HG03432 (cell line): ENCODE results near the gene COL4A6.
"Not testable (repeated sequence)": the region's sequence is repeated elsewhere in the genome, so short reads cannot be mapped to it uniquely, and the experiment has no call there.

ENCODE experiments used
- ATAC-seq: cut with Tn5 transposase; IDR thresholded peaks from one replicate; pipeline ENCODE4 v1.9.1; 2021; ENCODE audit warnings: mild to moderate bottlenecking, moderate library complexity; ENCODE audit not compliant: unreplicated experiment

The COL4A6 gene

GRCh38 chrX:108412783-108413182 is 25.4 kb downstream of the COL4A6 start:
- no peak for ATAC-seq

GRCh38 chrX:108399418-108400165 is 38.6 kb downstream of the COL4A6 start:
- ATAC-seq: no peak

- peak; percentile 67 for ATAC-seq
Observed at GRCh38 chrX:108397627-108398391, 40.4 kb downstream of the COL4A6 start.

GRCh38 chrX:108396986-108397385 is 41.2 kb downstream of the COL4A6 start:
- ATAC-seq: no peak

GRCh38 chrX:108396188-108396891 is 41.9 kb downstream of the COL4A6 start:
- no peak for ATAC-seq

GRCh38 chrX:108390976-108391717 is 47.1 kb downstream of the COL4A6 start:
- ATAC-seq: not testable (repeated sequence)

- no peak for ATAC-seq
Observed at GRCh38 chrX:108384783-108385182, 53.4 kb downstream of the COL4A6 start.

GRCh38 chrX:108380222-108380621 is 58.0 kb downstream of the COL4A6 start:
- ATAC-seq: no peak

GRCh38 chrX:108376821-108377220 is 61.4 kb downstream of the COL4A6 start:
- ATAC-seq: not testable (repeated sequence)

GRCh38 chrX:108375591-108375990 is 62.6 kb downstream of the COL4A6 start:
- not testable (repeated sequence) for ATAC-seq

- no peak for ATAC-seq
Observed at GRCh38 chrX:108366644-108367406, 71.4 kb downstream of the COL4A6 start.

GRCh38 chrX:108362026-108362425 is 76.2 kb downstream of the COL4A6 start:
- no peak for ATAC-seq

- ATAC-seq: no peak
Observed at GRCh38 chrX:108361316-108361715, 76.9 kb downstream of the COL4A6 start.

GRCh38 chrX:108359806-108360602 is 78.2 kb downstream of the COL4A6 start:
- no peak for ATAC-seq

GRCh38 chrX:108353452-108353851 is 84.8 kb downstream of the COL4A6 start:
- ATAC-seq: no peak

- no peak for ATAC-seq
Observed at GRCh38 chrX:108349210-108349609, 89.0 kb downstream of the COL4A6 start.

GRCh38 chrX:108348525-108348924 is 89.7 kb downstream of the COL4A6 start:
- no peak for ATAC-seq

- ATAC-seq: no peak
Observed at GRCh38 chrX:108347800-108348199, 90.4 kb downstream of the COL4A6 start.

GRCh38 chrX:108344216-108344615 is 94.0 kb downstream of the COL4A6 start:
- ATAC-seq: no peak
